GM23338 (cell line): ENCODE data around the gene RORC. TPM values are rescaled to one million over a fixed set of nuclear protein-coding genes. Genes with fewer than 3 reads are reported as not detected.

Experiments used
- CREB1 ChIP-seq: fragments of 250-450 bp; sonication (Bioruptor Pico); IDR thresholded peaks from 2 replicates; pipeline ENCODE4 v1.5.0; 2020; ENCODE audit warnings: low read depth, mild to moderate bottlenecking, moderate library complexity
- ETS1 ChIP-seq: IDR thresholded peaks from 2 replicates; pipeline ENCODE4 v1.6.1; 2016; ENCODE audit warnings: antibody characterized with exemption
- EZH2 ChIP-seq: fragments of 200-600 bp; sonication (generic); IDR thresholded peaks from one replicate; pipeline ENCODE4 v1.8.0; 2017; ENCODE audit warnings: antibody characterized with exemption, mild to moderate bottlenecking, low read depth; ENCODE audit not compliant: unreplicated experiment
- EZH2phosphoT487 ChIP-seq: fragments of 200-600 bp; sonication (generic); IDR thresholded peaks from one replicate; pipeline ENCODE4 v1.8.1; 2018; ENCODE audit warnings: antibody characterized with exemption; ENCODE audit not compliant: unreplicated experiment
- JUNB ChIP-seq: IDR thresholded peaks from one replicate; pipeline ENCODE4 v1.6.1; 2016; ENCODE audit warnings: antibody characterized with exemption; ENCODE audit not compliant: unreplicated experiment
- NANOG ChIP-seq: IDR thresholded peaks from 2 replicates; pipeline ENCODE4 v1.6.1; 2016; ENCODE audit warnings: antibody characterized with exemption, borderline replicate concordance
- REST ChIP-seq: IDR thresholded peaks from one replicate; pipeline ENCODE4 v1.6.1; 2018; ENCODE audit warnings: antibody characterized with exemption; ENCODE audit not compliant: unreplicated experiment
- STAT1 ChIP-seq: IDR thresholded peaks from one replicate; pipeline ENCODE4 v1.6.1; 2016; ENCODE audit warnings: antibody characterized with exemption; ENCODE audit not compliant: unreplicated experiment
- ZNF331 ChIP-seq: fragments of 250-450 bp; sonication (Bioruptor Pico); IDR thresholded peaks from 2 replicates; pipeline ENCODE4 v1.5.0; 2020; ENCODE audit warnings: low read depth, mild to moderate bottlenecking, moderate library complexity
- ZNF462 ChIP-seq: fragments of 250-450 bp; sonication (Bioruptor Pico); IDR thresholded peaks from 2 replicates; pipeline ENCODE4 v1.5.0; 2020; ENCODE audit warnings: mild to moderate bottlenecking, moderate library complexity
- polyA plus RNA-seq: library from polyadenylated mRNA; unstranded; fragments of >200 nt; fragmentation: Nextera tagmentation; extraction: Ambion mirVana; gene quantifications from 2 replicates; pipeline ENCODE4 v1.2.1, GENCODE V29; 2016
- total RNA-seq: library from RNA; depleted of rRNA; stranded (reverse); fragments of >200 nt; shearing (Covaris generic); gene quantifications from 2 replicates; pipeline ENCODE4 v1.2.3, GENCODE V29; 2014

The RORC gene
- total and polyA plus RNA-seq, 2 experiments from 2014 or later = 0.29 to 0.97 TPM

- TF ChIP-seq ZNF462 (CRISPR knock-in tag) (no peak), NANOG (no peak), EZH2 (no peak), CREB1 (CRISPR knock-in tag) (no peak), EZH2phosphoT487 (no peak), JUNB (no peak), ETS1 (no peak), STAT1 (no peak), REST (no peak), ZNF331 (CRISPR knock-in tag) (no peak)
These were observed 11.5 kb downstream of the RORC start (continued) for GRCh38 chr1:151819976-151820623.
